Measurements from ENCODE around the gene KLHL29.

- TF ChIP-seq CTCF (IDR thresholded peaks at IDR 0.05) (no peak), EZH2phosphoT487 (IDR thresholded peaks at IDR 0.05; ENCODE audit: borderline replicate concordance, low read depth) (no peak), NFIC (IDR thresholded peaks at IDR 0.05; ENCODE audit: borderline replicate concordance) (no peak), SMC3 (IDR thresholded peaks at IDR 0.05; ENCODE audit: low read depth, low read length) (no peak), FOSL2 (IDR thresholded peaks at IDR 0.05; ENCODE audit: borderline replicate concordance, low read depth) (no peak), ELF1 (IDR thresholded peaks at IDR 0.05) (no peak), GABPA (IDR thresholded peaks at IDR 0.05; ENCODE audit: low read depth) (no peak), RAD21 (IDR thresholded peaks at IDR 0.05; ENCODE audit: low read length) (no peak), RCOR1 (IDR thresholded peaks at IDR 0.05; ENCODE audit: low read length) (no peak)
These were observed 149.8 kb downstream of the KLHL29 start for GRCh38 chr2:23534771-23535170.

Measured in SK-N-SH (cell line).